HepG2 (cell line): ENCODE measurements around the gene HDAC4.

ENCODE experiments used
- BCL6 ChIP-seq: IDR thresholded peaks from 2 replicates; pipeline ENCODE4 v1.6.1; 2016; ENCODE audit warnings: missing genetic modification reagents, missing compliant biosample characterization
- CHD2 ChIP-seq: IDR thresholded peaks from 2 replicates; pipeline ENCODE4 v1.6.1; 2011; ENCODE audit warnings: low read depth, low read length, improper control_type of control experiment
- ETV5 ChIP-seq: IDR thresholded peaks from 2 replicates; pipeline ENCODE4 v1.6.1; 2018; ENCODE audit warnings: missing biosample characterization, missing genetic modification reagents, inconsistent platforms, borderline replicate concordance
- MTF1 ChIP-seq: sonication (generic); formaldehyde crosslinking; IDR thresholded peaks from 2 replicates; pipeline ENCODE4 v1.5.0; 2020; ENCODE audit warnings: missing genetic modification reagents
- POLR2A ChIP-seq, 2 experiments: IDR thresholded peaks; 2 replicates each; pipeline ENCODE4 v1.6.1; 2011; ENCODE audit warnings: low read depth in 2 of 2, low read length in 2 of 2, mild to moderate bottlenecking in 1 of 2, moderate library complexity in 1 of 2; ENCODE audit not compliant: insufficient read depth in 1 of 2
- REPIN1 ChIP-seq: sonication (generic); formaldehyde crosslinking; IDR thresholded peaks from 2 replicates; pipeline ENCODE4 v1.8.0; 2022; ENCODE audit warnings: missing genetic modification reagents, low read depth, mild to moderate bottlenecking, borderline replicate concordance
- XRCC5 ChIP-seq: fragments of 200-400 bp; formaldehyde crosslinking; optimal IDR thresholded peaks from 2 replicates; pipeline ENCODE3; 2017; ENCODE audit warnings: mild to moderate bottlenecking, low read length
- ZFP36L2 ChIP-seq: sonication (generic); formaldehyde crosslinking; IDR thresholded peaks from 2 replicates; pipeline ENCODE4 v1.4.0; 2020; ENCODE audit warnings: missing genetic modification reagents
- TF ChIP-seq, protein P1 (sequence below): sonication (generic); formaldehyde crosslinking; IDR thresholded peaks from 2 replicates; pipeline ENCODE4 v1.5.0; 2020; ENCODE audit warnings: mild to moderate bottlenecking, missing genetic modification reagents, moderate library complexity
- TF ChIP-seq, protein P2 (sequence below): sonication (generic); formaldehyde crosslinking; IDR thresholded peaks from 2 replicates; pipeline ENCODE4 v1.4.0; 2020; ENCODE audit warnings: missing genetic modification reagents
- TF ChIP-seq, protein P3 (sequence below): sonication (generic); formaldehyde crosslinking; IDR thresholded peaks from 2 replicates; pipeline ENCODE4 v1.8.0; 2022; ENCODE audit warnings: missing genetic modification reagents, mild to moderate bottlenecking, moderate library complexity, borderline replicate concordance
- TF ChIP-seq, protein P4 (sequence below): sonication (generic); formaldehyde crosslinking; IDR thresholded peaks from 2 replicates; pipeline ENCODE4 v1.4.0; 2020; ENCODE audit warnings: mild to moderate bottlenecking, missing genetic modification reagents, borderline replicate concordance
- TF ChIP-seq, protein P5 (sequence below): IDR thresholded peaks from 2 replicates; pipeline ENCODE4 v1.6.1; 2012; ENCODE audit warnings: inconsistent platforms

DNA sequence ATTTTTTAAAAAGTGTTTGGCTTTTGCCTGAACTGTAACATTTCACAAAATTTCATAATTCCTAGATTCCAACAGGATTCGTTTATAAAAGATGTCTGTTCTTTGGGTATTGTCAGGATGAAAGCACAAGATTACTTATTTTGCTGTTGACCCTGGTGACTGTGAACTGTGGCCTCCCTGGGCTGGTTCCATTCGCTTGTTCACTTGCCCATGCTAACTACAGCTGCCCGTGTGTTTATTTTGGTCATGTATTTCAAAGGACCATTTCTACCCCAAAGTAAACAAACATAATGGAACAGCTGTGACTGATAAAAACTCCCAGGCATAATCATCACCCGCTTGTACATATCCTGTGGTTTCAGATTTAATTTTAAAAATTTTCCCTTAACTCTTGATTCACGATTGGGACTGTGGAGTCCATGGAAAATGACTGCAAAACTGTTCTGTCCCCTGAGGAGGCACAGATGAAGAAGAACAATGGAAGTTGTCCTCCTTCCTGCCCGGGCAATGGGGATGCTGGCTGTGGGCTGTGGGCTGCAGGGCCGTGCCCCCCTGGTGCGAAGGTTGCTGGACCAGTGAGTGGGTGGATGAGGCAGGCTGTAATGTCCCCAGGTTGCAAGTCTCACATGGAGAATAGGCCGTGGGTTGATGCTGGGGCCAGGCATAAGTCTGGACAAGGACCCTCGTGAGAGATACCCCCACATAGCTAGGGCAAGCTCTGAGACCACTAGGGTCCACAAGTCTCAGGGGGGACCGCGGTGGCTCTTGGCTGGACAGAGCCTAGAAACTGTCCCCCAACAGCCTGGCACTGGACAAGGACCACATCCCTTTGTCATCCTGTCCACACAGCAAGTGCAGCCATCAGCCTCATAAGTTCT, 28.9 kb upstream of the HDAC4 start:
- TF ChIP-seq POLR2A (IDR thresholded peaks at IDR 0.05; ENCODE audit: insufficient read depth in 1 of 2, low read depth in 2 of 2, low read length in 2 of 2) (no peak), CHD2 (no peak), REPIN1 (no peak), BCL6 (CRISPR knock-in tag) (no peak), ETV5 (CRISPR knock-in tag) (no peak), XRCC5 (no peak), MTF1 (no peak), ZFP36L2 (CRISPR knock-in tag) (no peak)
- TF ChIP-seq, protein P1, sequence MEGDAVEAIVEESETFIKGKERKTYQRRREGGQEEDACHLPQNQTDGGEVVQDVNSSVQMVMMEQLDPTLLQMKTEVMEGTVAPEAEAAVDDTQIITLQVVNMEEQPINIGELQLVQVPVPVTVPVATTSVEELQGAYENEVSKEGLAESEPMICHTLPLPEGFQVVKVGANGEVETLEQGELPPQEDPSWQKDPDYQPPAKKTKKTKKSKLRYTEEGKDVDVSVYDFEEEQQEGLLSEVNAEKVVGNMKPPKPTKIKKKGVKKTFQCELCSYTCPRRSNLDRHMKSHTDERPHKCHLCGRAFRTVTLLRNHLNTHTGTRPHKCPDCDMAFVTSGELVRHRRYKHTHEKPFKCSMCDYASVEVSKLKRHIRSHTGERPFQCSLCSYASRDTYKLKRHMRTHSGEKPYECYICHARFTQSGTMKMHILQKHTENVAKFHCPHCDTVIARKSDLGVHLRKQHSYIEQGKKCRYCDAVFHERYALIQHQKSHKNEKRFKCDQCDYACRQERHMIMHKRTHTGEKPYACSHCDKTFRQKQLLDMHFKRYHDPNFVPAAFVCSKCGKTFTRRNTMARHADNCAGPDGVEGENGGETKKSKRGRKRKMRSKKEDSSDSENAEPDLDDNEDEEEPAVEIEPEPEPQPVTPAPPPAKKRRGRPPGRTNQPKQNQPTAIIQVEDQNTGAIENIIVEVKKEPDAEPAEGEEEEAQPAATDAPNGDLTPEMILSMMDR (CRISPR knock-in tag), result no peak
- TF ChIP-seq, protein P2, sequence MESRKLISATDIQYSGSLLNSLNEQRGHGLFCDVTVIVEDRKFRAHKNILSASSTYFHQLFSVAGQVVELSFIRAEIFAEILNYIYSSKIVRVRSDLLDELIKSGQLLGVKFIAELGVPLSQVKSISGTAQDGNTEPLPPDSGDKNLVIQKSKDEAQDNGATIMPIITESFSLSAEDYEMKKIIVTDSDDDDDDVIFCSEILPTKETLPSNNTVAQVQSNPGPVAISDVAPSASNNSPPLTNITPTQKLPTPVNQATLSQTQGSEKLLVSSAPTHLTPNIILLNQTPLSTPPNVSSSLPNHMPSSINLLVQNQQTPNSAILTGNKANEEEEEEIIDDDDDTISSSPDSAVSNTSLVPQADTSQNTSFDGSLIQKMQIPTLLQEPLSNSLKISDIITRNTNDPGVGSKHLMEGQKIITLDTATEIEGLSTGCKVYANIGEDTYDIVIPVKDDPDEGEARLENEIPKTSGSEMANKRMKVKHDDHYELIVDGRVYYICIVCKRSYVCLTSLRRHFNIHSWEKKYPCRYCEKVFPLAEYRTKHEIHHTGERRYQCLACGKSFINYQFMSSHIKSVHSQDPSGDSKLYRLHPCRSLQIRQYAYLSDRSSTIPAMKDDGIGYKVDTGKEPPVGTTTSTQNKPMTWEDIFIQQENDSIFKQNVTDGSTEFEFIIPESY (CRISPR knock-in tag), result no peak
- TF ChIP-seq, protein P3, sequence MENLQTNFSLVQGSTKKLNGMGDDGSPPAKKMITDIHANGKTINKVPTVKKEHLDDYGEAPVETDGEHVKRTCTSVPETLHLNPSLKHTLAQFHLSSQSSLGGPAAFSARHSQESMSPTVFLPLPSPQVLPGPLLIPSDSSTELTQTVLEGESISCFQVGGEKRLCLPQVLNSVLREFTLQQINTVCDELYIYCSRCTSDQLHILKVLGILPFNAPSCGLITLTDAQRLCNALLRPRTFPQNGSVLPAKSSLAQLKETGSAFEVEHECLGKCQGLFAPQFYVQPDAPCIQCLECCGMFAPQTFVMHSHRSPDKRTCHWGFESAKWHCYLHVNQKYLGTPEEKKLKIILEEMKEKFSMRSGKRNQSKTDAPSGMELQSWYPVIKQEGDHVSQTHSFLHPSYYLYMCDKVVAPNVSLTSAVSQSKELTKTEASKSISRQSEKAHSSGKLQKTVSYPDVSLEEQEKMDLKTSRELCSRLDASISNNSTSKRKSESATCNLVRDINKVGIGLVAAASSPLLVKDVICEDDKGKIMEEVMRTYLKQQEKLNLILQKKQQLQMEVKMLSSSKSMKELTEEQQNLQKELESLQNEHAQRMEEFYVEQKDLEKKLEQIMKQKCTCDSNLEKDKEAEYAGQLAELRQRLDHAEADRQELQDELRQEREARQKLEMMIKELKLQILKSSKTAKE (CRISPR knock-in tag), result no peak
- TF ChIP-seq, protein P4, sequence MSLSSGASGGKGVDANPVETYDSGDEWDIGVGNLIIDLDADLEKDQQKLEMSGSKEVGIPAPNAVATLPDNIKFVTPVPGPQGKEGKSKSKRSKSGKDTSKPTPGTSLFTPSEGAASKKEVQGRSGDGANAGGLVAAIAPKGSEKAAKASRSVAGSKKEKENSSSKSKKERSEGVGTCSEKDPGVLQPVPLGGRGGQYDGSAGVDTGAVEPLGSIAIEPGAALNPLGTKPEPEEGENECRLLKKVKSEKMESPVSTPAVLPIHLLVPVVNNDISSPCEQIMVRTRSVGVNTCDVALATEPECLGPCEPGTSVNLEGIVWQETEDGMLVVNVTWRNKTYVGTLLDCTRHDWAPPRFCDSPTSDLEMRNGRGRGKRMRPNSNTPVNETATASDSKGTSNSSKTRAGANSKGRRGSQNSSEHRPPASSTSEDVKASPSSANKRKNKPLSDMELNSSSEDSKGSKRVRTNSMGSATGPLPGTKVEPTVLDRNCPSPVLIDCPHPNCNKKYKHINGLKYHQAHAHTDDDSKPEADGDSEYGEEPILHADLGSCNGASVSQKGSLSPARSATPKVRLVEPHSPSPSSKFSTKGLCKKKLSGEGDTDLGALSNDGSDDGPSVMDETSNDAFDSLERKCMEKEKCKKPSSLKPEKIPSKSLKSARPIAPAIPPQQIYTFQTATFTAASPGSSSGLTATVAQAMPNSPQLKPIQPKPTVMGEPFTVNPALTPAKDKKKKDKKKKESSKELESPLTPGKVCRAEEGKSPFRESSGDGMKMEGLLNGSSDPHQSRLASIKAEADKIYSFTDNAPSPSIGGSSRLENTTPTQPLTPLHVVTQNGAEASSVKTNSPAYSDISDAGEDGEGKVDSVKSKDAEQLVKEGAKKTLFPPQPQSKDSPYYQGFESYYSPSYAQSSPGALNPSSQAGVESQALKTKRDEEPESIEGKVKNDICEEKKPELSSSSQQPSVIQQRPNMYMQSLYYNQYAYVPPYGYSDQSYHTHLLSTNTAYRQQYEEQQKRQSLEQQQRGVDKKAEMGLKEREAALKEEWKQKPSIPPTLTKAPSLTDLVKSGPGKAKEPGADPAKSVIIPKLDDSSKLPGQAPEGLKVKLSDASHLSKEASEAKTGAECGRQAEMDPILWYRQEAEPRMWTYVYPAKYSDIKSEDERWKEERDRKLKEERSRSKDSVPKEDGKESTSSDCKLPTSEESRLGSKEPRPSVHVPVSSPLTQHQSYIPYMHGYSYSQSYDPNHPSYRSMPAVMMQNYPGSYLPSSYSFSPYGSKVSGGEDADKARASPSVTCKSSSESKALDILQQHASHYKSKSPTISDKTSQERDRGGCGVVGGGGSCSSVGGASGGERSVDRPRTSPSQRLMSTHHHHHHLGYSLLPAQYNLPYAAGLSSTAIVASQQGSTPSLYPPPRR, result no peak
- TF ChIP-seq, protein P5, sequence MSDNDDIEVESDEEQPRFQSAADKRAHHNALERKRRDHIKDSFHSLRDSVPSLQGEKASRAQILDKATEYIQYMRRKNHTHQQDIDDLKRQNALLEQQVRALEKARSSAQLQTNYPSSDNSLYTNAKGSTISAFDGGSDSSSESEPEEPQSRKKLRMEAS, result no peak
